SJCRH30 (cell line): Measurements from ENCODE around the gene MLLT1. TPM values are rescaled to one million over a fixed set of nuclear protein-coding genes. Genes with fewer than 3 reads are reported as not detected.

ENCODE experiments used
- DNase-seq, 2 experiments: peaks; one replicate each; pipeline ENCODE4 v3.0.0-alpha.2; 2015 to 2020
- H3K27ac ChIP-seq: fragments of 250-450 bp; sonication (Bioruptor Pico); 2 replicates; pipeline ENCODE4 v1.5.1; 2020; ENCODE audit warnings: mild to moderate bottlenecking, moderate library complexity
- H3K27me3 ChIP-seq: fragments of 250-450 bp; sonication (Bioruptor Pico); 2 replicates; pipeline ENCODE4 v1.5.1; 2020; ENCODE audit warnings: mild to moderate bottlenecking, moderate library complexity
- H3K36me3 ChIP-seq: fragments of 250-450 bp; sonication (Bioruptor Pico); 2 replicates; pipeline ENCODE4 v1.5.1; 2020; ENCODE audit warnings: mild to moderate bottlenecking, moderate library complexity
- H3K4me1 ChIP-seq: fragments of 250-450 bp; sonication (Bioruptor Pico); 2 replicates; pipeline ENCODE4 v1.5.1; 2020; ENCODE audit warnings: mild to moderate bottlenecking, moderate library complexity
- H3K4me3 ChIP-seq: fragments of 250-450 bp; sonication (Bioruptor Pico); 2 replicates; pipeline ENCODE4 v1.5.1; 2020; ENCODE audit warnings: mild to moderate bottlenecking, moderate library complexity
- H3K9me3 ChIP-seq: fragments of 250-450 bp; sonication (Bioruptor Pico); replicated peaks from 2 replicates; pipeline ENCODE4 v1.5.1; 2020; ENCODE audit warnings: mild to moderate bottlenecking, moderate library complexity
- total RNA-seq: library from RNA; depleted of rRNA; stranded (reverse); fragments of >200 nt; shearing (Covaris generic); gene quantifications from 2 replicates; pipeline ENCODE4 v1.2.3, GENCODE V29; 2014

Gene MLLT1
- total RNA-seq, 1 experiment from 2014 or later: 23.3 TPM

GRCh38 chr19:6220385-6221191 is 59.2 kb downstream of the MLLT1 start:
- H3K4me1 ChIP-seq: no peaks in the 10 kb centered on the region
- no peak overlapping the region for H3K27ac ChIP-seq
- H3K9me3 ChIP-seq: no peaks in the 10 kb centered on the region
- no peak for DNase-seq
- H3K27me3 ChIP-seq: no peaks in the 10 kb centered on the region
- H3K4me3 ChIP-seq: no peak overlapping the region
- peaks cover under 1% of the 10 kb centered on the region for H3K36me3 ChIP-seq

GRCh38 chr19:6219586-6220290 is 60.0 kb downstream of the MLLT1 start:
- Histone ChIP-seq H3K27me3 (no peaks in the 10 kb centered on the region), H3K4me1 (no peaks in the 10 kb centered on the region), H3K27ac (no peak overlapping the region), H3K4me3 (no peak overlapping the region), H3K36me3 (no peaks in the 10 kb centered on the region), H3K9me3 (no peaks in the 10 kb centered on the region)
- DNase-seq: no peak

- H3K27ac ChIP-seq: no peak overlapping the region
- H3K27me3 ChIP-seq: no peaks in the 10 kb centered on the region
- no peaks in the 10 kb centered on the region for H3K9me3 ChIP-seq
- H3K36me3 ChIP-seq: no peaks in the 10 kb centered on the region
- no peak overlapping the region for H3K4me3 ChIP-seq
- H3K4me1 ChIP-seq: no peaks in the 10 kb centered on the region
- DNase-seq: no peak
Measured at GRCh38 chr19:6219147-6219525, 60.6 kb downstream of the MLLT1 start.

GRCh38 chr19:6218491-6219146 is 61.2 kb downstream of the MLLT1 start:
- Histone ChIP-seq H3K4me3 (no peak overlapping the region), H3K4me1 (no peaks in the 10 kb centered on the region)

GRCh38 chr19:6217752-6218334 is 61.9 kb downstream of the MLLT1 start:
- no peaks in the 10 kb centered on the region for H3K4me1 ChIP-seq
- no peaks in the 10 kb centered on the region for H3K27me3 ChIP-seq
- no peaks in the 10 kb centered on the region for H3K36me3 ChIP-seq
- H3K27ac ChIP-seq: no peak overlapping the region
- H3K4me3 ChIP-seq: no peak overlapping the region
- no peak for DNase-seq
- H3K9me3 ChIP-seq: no peaks in the 10 kb centered on the region

More at GRCh38 chr19:6218491-6219146, 61.2 kb downstream of the MLLT1 start:
- no peak overlapping the region for H3K27ac ChIP-seq
- no peaks in the 10 kb centered on the region for H3K36me3 ChIP-seq
- peak; percentile 78 to 83 for DNase-seq
- no peaks in the 10 kb centered on the region for H3K27me3 ChIP-seq
- no peaks in the 10 kb centered on the region for H3K9me3 ChIP-seq

GRCh38 chr19:6216996-6217751 is 62.6 kb downstream of the MLLT1 start:
- DNase-seq: no peak
- no peak overlapping the region for H3K27ac ChIP-seq
- no peak overlapping the region for H3K4me3 ChIP-seq
- H3K36me3 ChIP-seq: no peaks in the 10 kb centered on the region
- no peaks in the 10 kb centered on the region for H3K9me3 ChIP-seq
- no peaks in the 10 kb centered on the region for H3K27me3 ChIP-seq
- H3K4me1 ChIP-seq: no peaks in the 10 kb centered on the region

- Histone ChIP-seq H3K4me1 (no peaks in the 10 kb centered on the region), H3K36me3 (no peaks in the 10 kb centered on the region), H3K4me3 (no peak overlapping the region), H3K27me3 (no peaks in the 10 kb centered on the region), H3K9me3 (no peaks in the 10 kb centered on the region), H3K27ac (no peak overlapping the region)
- DNase-seq: no peak
Measured at GRCh38 chr19:6216236-6216995, 63.4 kb downstream of the MLLT1 start.

GRCh38 chr19:6215701-6216235 is 64.0 kb downstream of the MLLT1 start:
- Histone ChIP-seq H3K4me3 (no peak overlapping the region), H3K9me3 (no peaks in the 10 kb centered on the region), H3K4me1 (no peaks in the 10 kb centered on the region), H3K27ac (no peak overlapping the region), H3K36me3 (no peaks in the 10 kb centered on the region), H3K27me3 (no peaks in the 10 kb centered on the region)
- no peak for DNase-seq

- no peak overlapping the region for H3K4me3 ChIP-seq
- no peaks in the 10 kb centered on the region for H3K4me1 ChIP-seq
- no peak overlapping the region for H3K27ac ChIP-seq
- no peaks in the 10 kb centered on the region for H3K27me3 ChIP-seq
- DNase-seq: no peak
- no peaks in the 10 kb centered on the region for H3K9me3 ChIP-seq
- no peaks in the 10 kb centered on the region for H3K36me3 ChIP-seq
Measured at GRCh38 chr19:6214881-6215541, 64.8 kb downstream of the MLLT1 start.

GRCh38 chr19:6213696-6214641 is 65.8 kb downstream of the MLLT1 start:
- H3K27me3 ChIP-seq: no peaks in the 10 kb centered on the region
- no peaks in the 10 kb centered on the region for H3K9me3 ChIP-seq
- no peaks in the 10 kb centered on the region for H3K4me1 ChIP-seq
- H3K27ac ChIP-seq: no peak overlapping the region
- no peak for DNase-seq
- H3K36me3 ChIP-seq: no peaks in the 10 kb centered on the region
- H3K4me3 ChIP-seq: no peak overlapping the region

- Histone ChIP-seq H3K36me3 (no peaks in the 10 kb centered on the region), H3K4me1 (no peaks in the 10 kb centered on the region), H3K27me3 (no peaks in the 10 kb centered on the region), H3K27ac (no peak overlapping the region), H3K4me3 (no peak overlapping the region), H3K9me3 (no peaks in the 10 kb centered on the region)
- no peak for DNase-seq
Measured at GRCh38 chr19:6213266-6213595, 66.5 kb downstream of the MLLT1 start.

GRCh38 chr19:6212403-6213265 is 67.1 kb downstream of the MLLT1 start:
- H3K36me3 ChIP-seq: no peaks in the 10 kb centered on the region

More at GRCh38 chr19:6212403-6213265, 67.1 kb downstream of the MLLT1 start:
- H3K4me1 ChIP-seq: no peaks in the 10 kb centered on the region
- H3K27ac ChIP-seq: no peak overlapping the region
- H3K27me3 ChIP-seq: no peaks in the 10 kb centered on the region
- DNase-seq: no peak
- no peak overlapping the region for H3K4me3 ChIP-seq
- no peaks in the 10 kb centered on the region for H3K9me3 ChIP-seq
